Measurements from ENCODE around the gene EIF6.

DNA sequence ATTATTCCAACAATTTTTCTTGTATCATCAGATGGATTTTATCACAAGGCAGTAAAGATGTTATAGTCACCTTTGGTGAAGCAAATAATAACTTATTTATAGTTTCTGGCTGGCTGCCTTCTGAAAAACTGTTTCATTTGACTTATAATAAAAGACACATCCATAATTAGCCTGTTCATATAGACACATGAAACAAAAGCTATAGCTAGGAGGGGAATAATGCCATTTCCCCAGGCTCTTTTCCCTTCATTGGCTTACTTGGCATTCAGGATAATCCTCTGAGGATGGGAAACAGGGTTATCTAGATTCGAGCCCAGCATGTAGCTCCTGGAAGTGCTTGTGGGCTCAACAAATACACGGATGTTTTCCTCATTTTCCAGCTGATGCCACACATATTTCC, 40.6 kb downstream of the EIF6 start:
- TF ChIP-seq POLR2A (IDR thresholded peaks at IDR 0.05; ENCODE audit: low read depth, low read length) = no peak
- no peak for TF ChIP-seq POLR2AphosphoS5 (IDR thresholded peaks at IDR 0.05; ENCODE audit: low read depth, low read length)

All from GM12892 (cell line).